WI38 (cell line): ENCODE results near the gene ZNF234.
"Not testable (repeated sequence)": the region's sequence is repeated elsewhere in the genome, so short reads cannot be mapped to it uniquely, and the experiment has no call there.

Source experiments
- H3K4me3 ChIP-seq: 2 replicates; pipeline ENCODE4 v1.5.1; 2011; ENCODE audit warnings: low read depth, mild to moderate bottlenecking, control low read depth, low read length
- TF ChIP-seq, protein P1 (sequence below): IDR thresholded peaks from 2 replicates; pipeline ENCODE4 v1.5.1; 2012; ENCODE audit warnings: low read depth, mild to moderate bottlenecking, control low read depth, low read length

The ZNF234 gene

DNA sequence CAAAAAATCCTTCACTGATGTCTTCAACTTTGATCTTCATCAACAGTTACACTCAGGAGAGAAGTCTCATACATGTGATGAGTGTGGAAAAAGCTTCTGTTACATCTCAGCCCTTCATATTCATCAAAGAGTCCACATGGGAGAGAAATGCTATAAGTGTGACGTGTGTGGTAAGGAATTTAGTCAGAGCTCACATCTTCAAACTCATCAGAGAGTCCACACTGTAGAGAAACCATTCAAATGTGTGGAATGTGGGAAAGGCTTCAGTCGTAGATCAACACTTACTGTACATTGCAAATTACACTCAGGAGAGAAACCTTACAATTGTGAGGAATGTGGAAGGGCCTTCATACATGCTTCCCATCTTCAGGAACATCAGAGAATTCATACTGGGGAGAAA, 15.1 kb downstream of the ZNF234 start:
- no peak overlapping the region for H3K4me3 ChIP-seq
- TF ChIP-seq, protein P1, sequence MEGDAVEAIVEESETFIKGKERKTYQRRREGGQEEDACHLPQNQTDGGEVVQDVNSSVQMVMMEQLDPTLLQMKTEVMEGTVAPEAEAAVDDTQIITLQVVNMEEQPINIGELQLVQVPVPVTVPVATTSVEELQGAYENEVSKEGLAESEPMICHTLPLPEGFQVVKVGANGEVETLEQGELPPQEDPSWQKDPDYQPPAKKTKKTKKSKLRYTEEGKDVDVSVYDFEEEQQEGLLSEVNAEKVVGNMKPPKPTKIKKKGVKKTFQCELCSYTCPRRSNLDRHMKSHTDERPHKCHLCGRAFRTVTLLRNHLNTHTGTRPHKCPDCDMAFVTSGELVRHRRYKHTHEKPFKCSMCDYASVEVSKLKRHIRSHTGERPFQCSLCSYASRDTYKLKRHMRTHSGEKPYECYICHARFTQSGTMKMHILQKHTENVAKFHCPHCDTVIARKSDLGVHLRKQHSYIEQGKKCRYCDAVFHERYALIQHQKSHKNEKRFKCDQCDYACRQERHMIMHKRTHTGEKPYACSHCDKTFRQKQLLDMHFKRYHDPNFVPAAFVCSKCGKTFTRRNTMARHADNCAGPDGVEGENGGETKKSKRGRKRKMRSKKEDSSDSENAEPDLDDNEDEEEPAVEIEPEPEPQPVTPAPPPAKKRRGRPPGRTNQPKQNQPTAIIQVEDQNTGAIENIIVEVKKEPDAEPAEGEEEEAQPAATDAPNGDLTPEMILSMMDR = no peak

DNA sequence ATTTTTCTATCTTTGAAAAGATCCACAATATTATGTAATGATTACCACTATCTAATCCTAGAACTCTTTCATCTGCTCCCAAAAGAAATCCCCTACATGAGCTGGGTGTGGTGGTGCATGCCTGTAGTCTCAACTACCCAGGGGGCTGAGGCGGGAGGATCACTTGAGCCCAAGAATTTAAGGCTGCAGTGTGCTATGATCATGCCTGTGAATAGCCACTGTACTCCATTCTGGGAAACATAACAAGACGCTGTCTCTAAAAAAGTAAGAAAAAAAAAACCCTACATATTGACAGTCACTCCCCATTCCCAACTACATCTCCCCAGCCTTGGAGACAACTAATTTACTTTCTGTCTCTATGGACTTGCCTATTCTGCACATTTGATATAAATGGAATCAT, 22.4 kb downstream of the ZNF234 start:
- TF ChIP-seq, protein P1 = no peak
- H3K4me3 ChIP-seq = no peak overlapping the region

DNA sequence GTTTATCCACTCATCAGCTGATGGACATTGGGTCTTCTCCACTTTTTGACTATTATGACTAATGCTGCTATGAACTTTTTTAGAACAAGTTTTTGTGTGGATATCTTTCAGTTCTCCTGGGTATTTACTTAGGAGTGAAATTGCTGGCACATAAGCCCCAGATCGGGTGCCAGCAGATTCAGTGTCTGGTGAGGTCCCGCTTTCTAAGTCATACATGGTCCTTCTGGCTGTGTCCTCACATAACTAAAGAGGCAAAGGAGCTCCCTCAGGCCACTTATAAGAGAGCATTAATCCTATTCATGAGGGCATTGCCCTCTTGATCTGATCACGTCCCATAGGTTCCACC, 22.9 kb downstream of the ZNF234 start:
- H3K4me3 ChIP-seq = peak overlapping the region; percentile 93
- TF ChIP-seq, protein P1 = no peak

DNA sequence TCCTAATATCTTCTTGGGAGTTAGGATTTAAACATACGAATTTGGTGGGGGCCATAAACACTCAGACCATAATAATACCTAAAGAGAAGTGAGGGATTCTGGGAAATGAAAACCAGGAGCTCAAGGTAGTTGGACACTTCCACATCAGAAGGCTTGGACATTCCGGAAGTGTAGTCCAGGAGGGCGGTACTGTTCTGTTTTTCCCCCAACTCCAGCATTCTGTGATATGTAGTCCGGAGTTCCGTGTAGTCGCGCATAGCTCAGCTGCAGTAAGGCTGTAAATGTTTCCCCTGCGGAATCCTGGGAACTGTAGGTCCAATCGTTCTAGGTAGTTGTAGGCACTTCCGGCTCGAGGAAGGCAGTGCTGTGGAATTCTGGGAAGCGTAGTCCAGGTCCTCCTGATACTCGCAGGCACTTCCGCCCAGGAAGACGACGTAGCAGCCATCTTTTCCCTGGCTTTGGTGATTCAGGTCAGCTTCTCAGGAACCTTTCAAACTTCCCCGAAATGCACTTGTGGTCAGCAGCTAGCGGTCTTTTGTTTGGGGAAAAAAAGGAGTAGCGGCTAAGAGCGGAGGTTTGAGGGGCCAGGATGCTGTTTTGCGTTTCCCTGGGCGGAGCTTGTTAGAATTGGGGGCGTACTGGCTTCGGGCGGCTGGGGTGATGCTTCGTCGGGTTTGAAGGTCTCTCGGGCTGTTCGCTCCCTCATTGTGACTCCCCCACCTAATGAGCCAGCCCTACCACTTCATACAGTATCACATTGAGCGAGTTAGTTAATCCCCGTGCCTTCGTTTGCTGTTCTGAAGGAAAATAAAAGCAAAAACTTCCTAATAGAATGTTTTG, 23.5 kb downstream of the ZNF234 start, which contains the start of gene ZNF226:
ZNF226 (plus strand) TSS at position 428 of the 840 bp plus-strand sequence. CDS start 4,981 bp downstream, outside the sequence.
- TF ChIP-seq, protein P1 = no peak
- peak within 1 kb of the TSS; percentile 93 for H3K4me3 ChIP-seq

DNA sequence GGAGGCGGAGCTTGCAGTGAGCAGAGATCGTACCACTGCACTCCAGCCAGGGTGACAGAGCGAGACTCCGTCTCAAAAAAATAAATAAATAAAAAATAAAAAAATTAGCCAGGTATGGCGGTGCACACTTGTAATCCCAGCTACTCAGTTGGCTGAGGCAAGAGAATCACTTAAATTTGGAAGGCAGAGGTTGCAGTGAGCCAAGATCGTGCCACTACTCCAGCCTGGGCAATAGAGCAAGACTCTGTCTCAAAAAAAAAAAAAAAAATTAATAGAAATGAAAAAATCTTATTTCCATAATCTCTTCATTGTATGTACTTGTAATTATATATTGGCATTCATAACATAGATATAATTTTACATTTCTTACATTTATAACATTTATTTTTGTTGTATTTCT, 29.3 kb downstream of the ZNF234 start:
- not testable (repeated sequence) for H3K4me3 ChIP-seq

DNA sequence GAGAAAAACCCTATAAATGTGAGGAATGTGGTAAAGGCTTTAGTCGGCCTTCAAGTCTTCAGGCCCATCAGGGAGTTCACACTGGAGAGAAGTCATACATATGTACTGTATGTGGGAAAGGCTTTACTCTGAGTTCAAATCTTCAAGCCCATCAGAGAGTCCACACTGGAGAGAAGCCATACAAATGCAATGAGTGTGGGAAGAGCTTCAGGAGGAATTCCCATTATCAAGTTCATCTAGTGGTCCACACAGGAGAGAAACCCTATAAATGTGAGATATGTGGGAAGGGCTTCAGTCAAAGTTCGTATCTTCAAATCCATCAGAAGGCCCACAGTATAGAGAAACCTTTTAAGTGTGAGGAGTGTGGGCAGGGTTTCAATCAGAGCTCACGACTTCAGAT, 35.2 kb downstream of the ZNF234 start:
- no peak overlapping the region for H3K4me3 ChIP-seq
- TF ChIP-seq, protein P1 = no peak

DNA sequence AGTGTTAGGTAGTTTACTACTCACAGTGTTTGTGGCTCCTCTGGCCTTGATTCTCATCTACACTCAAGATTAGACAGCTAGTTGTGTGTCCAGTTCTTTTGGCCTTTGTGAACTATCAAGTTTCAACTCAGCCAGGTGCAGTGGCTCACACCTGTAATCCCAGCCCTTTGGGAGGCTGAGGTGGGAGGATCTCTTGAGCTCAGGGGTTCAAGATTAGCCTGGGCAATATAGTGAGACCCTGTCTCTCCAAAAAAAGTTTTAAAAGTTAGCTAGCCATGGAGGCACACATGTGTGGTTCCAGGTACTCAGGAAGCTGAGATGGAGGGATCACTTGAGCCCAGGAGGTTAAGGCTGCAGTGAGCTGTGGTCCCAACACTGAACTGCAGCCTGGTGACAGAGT, 39.6 kb downstream of the ZNF234 start:
- no peak overlapping the region for H3K4me3 ChIP-seq
- TF ChIP-seq, protein P1 = no peak

DNA sequence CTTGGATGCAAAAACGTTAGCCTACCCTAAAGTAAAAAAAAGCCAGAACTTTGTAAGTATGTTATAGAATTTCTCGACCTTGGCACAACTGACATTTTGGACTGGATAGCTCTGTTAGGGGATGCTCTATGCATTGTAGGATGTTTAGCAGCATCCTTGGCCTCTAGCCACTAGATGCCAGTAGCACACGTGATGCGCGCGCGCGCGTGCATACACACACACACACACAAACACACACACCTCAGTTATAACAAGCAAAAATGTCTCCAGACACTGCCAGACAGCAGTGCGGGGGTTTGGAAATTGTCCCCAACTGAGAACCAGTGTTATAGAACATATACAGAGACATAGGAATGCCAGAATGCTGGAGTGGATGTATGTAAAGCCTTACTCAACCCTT, 40.8 kb downstream of the ZNF234 start:
- H3K4me3 ChIP-seq = no peak overlapping the region
- TF ChIP-seq, protein P1 = no peak
